IMR-90 (cell line): ENCODE data around the gene AGMO. TPM values are rescaled to one million over a fixed set of nuclear protein-coding genes. Genes with fewer than 3 reads are reported as not detected.

Source experiments
- ATAC-seq: fragments of 200-7000 bp; cut with Tn5 transposase; 2 replicates; pipeline ENCODE4 v1.9.1; 2020; ENCODE audit warnings: low read depth, mild to moderate bottlenecking, moderate library complexity
- BruUV-seq: library from RNA; stranded (reverse); fragments of 400-500 nt; replicated peaks from 2 replicates; lab custom pipeline; 2021; lab: Mats Ljungman, UMichigan
- CTCF ChIA-PET: fragments of 300-600 bp; formaldehyde crosslinking; extraction: SDS; loops from one replicate; lab custom pipeline; 2021; ENCODE audit warnings: antibody characterized with exemption; lab: Yijun Ruan, JAX
- POLR2A ChIA-PET: fragments of 300-600 bp; sonication (Branson Sonifier 250); formaldehyde crosslinking; loops from one replicate; lab custom pipeline; 2022; ENCODE audit warnings: antibody characterized with exemption; ENCODE audit not compliant: unreplicated experiment; lab: Charles Lee
- DNase-seq: peaks from one replicate; pipeline ENCODE4 v3.0.0; 2013
- H2AFZ ChIP-seq: replicated peaks from 2 replicates; pipeline ENCODE3; 2013; ENCODE audit warnings: low read length, mild to moderate bottlenecking; ENCODE audit not compliant: poor library complexity
- H2AK5ac ChIP-seq: 2 replicates; pipeline ENCODE4 v1.6.1; 2013; ENCODE audit warnings: low read depth, low read length, inconsistent platforms
- H2AK9ac ChIP-seq: replicated peaks from 2 replicates; pipeline ENCODE3; 2013; ENCODE audit warnings: mild to moderate bottlenecking, low read depth, low read length, moderate library complexity; ENCODE audit not compliant: poor library complexity
- H2BK120ac ChIP-seq: 2 replicates; pipeline ENCODE4 v1.6.1; 2013; ENCODE audit warnings: low read depth, low read length, inconsistent platforms
- H2BK15ac ChIP-seq: 3 replicates; pipeline ENCODE4 v1.6.1; 2013; ENCODE audit warnings: low read depth, low read length, inconsistent platforms
- H2BK20ac ChIP-seq: 2 replicates; pipeline ENCODE4 v1.6.1; 2013; ENCODE audit warnings: low read depth, mild to moderate bottlenecking, inconsistent platforms, low read length, moderate library complexity
- H2BK5ac ChIP-seq: 2 replicates; pipeline ENCODE4 v1.6.1; 2013; ENCODE audit warnings: mild to moderate bottlenecking, low read depth, low read length, inconsistent platforms; ENCODE audit not compliant: poor library complexity, severe bottlenecking
- H3K14ac ChIP-seq: replicated peaks from 2 replicates; pipeline ENCODE4 v1.6.1; 2013; ENCODE audit warnings: low read depth, low read length, inconsistent platforms
- H3K18ac ChIP-seq: 2 replicates; pipeline ENCODE4 v1.6.1; 2013; ENCODE audit warnings: low read depth, low read length, control low read depth
- H3K23ac ChIP-seq: 2 replicates; pipeline ENCODE4 v1.6.1; 2013; ENCODE audit warnings: low read depth, low read length, inconsistent platforms
- H3K27ac ChIP-seq: 2 replicates; pipeline ENCODE4 v1.5.1; 2013; ENCODE audit warnings: mild to moderate bottlenecking, control low read depth, low read length; ENCODE audit not compliant: insufficient read depth
- H3K27me3 ChIP-seq: 2 replicates; pipeline ENCODE4 v1.6.1; 2013; ENCODE audit warnings: low read length; ENCODE audit not compliant: control insufficient read depth, insufficient read depth
- H3K36me3 ChIP-seq: 2 replicates; pipeline ENCODE4 v1.6.1; 2013; ENCODE audit warnings: low read length, mixed read lengths; ENCODE audit not compliant: control insufficient read depth, insufficient read depth
- H3K4ac ChIP-seq: 2 replicates; pipeline ENCODE4 v1.6.1; 2013; ENCODE audit warnings: low read depth, low read length, inconsistent platforms
- H3K4me1 ChIP-seq: 2 replicates; pipeline ENCODE4 v1.6.1; 2013; ENCODE audit warnings: low read length, mixed read lengths; ENCODE audit not compliant: control insufficient read depth, insufficient read depth
- H3K4me2 ChIP-seq: 2 replicates; pipeline ENCODE4 v1.6.1; 2013; ENCODE audit warnings: low read depth, mild to moderate bottlenecking, control low read depth, low read length, moderate library complexity
- H3K4me3 ChIP-seq: 2 replicates; pipeline ENCODE4 v1.5.1; 2013; ENCODE audit warnings: low read depth, mild to moderate bottlenecking, control low read depth, low read length, moderate library complexity; ENCODE audit not compliant: insufficient read depth
- H3K56ac ChIP-seq: 2 replicates; pipeline ENCODE4 v1.6.1; 2013; ENCODE audit warnings: low read length, inconsistent platforms; ENCODE audit not compliant: insufficient read depth; ENCODE audit errors: extremely low read depth
- H3K79me1 ChIP-seq, 2 experiments: 2 replicates each; pipeline ENCODE4 v1.6.1; 2013; ENCODE audit warnings: low read length in 2 of 2, inconsistent platforms in 1 of 2, low read depth in 1 of 2
- H3K9ac ChIP-seq: 2 replicates; pipeline ENCODE4 v1.6.1; 2013; ENCODE audit warnings: low read depth, low read length, control low read depth
- H3K9me1 ChIP-seq: 2 replicates; pipeline ENCODE4 v1.6.1; 2013; ENCODE audit warnings: low read length, inconsistent platforms; ENCODE audit not compliant: insufficient read depth
- H3K9me3 ChIP-seq: 2 replicates; pipeline ENCODE4 v1.6.1; 2013; ENCODE audit warnings: low read length; ENCODE audit not compliant: control insufficient read depth, insufficient read depth
- H4K20me1 ChIP-seq: 2 replicates; pipeline ENCODE4 v1.6.1; 2013; ENCODE audit warnings: low read length, inconsistent platforms; ENCODE audit not compliant: insufficient read depth
- H4K5ac ChIP-seq: 2 replicates; pipeline ENCODE4 v1.6.1; 2013; ENCODE audit warnings: mild to moderate bottlenecking, low read depth, low read length, control low read depth
- H4K8ac ChIP-seq, 2 experiments: 2 replicates each; pipeline ENCODE4 v1.6.1; 2013; ENCODE audit warnings: low read depth in 2 of 2, low read length in 2 of 2, control low read depth in 1 of 2, inconsistent platforms in 1 of 2
- H4K91ac ChIP-seq: 2 replicates; pipeline ENCODE4 v1.6.1; 2013; ENCODE audit warnings: low read depth, low read length, inconsistent platforms; ENCODE audit not compliant: insufficient read depth
- NFE2L2 ChIP-seq: fragments of 150-350 bp; IDR thresholded peaks from 2 replicates; pipeline ENCODE4 v1.6.1; 2016; ENCODE audit warnings: low read depth, mild to moderate bottlenecking, low read length
- WGBS, 2 experiments: methylation state at CpG; one replicate each; pipeline versions ENCODE4 v1.1.5 to v1.1.7; 2013; ENCODE audit warnings: missing lambda C conversion rate in 2 of 2; ENCODE audit not compliant: insufficient read length in 1 of 2; ENCODE audit errors: extremely low coverage in 2 of 2; 5-methylcytosine and 5-hydroxymethylcytosine counted together
- dilution Hi-C: fragments of 300-500 bp; cut with HindIII; formaldehyde crosslinking; loops from one replicate; pipeline ENCODE4 v1.14.3; 2018; ENCODE audit warnings: low sequenced_read_pairs; ENCODE audit not compliant: unreplicated experiment
- in situ Hi-C: fragments of 300-500 bp; cut with MboI; formaldehyde crosslinking; loops from 3 replicates; pipeline ENCODE4 v1.14.3; 2019; ENCODE audit warnings: low sequenced_read_pairs, inconsistent platforms, mixed read lengths
- intact Hi-C: fragments of 100-400 bp; cut with micrococcal nuclease; formaldehyde crosslinking; loops from 2 replicates; pipeline ENCODE4 v1.10.0; 2022
- polyA plus RNA-seq, 3 experiments: library from polyadenylated mRNA; depleted of rRNA; stranded (reverse); fragments of >200 nt; gene quantifications; 2 replicates each; pipeline ENCODE4 v1.2.3, GENCODE V29; 2012; ENCODE audit warnings: low replicate concordance in 1 of 3
- total RNA-seq: library from RNA; depleted of rRNA; stranded (reverse); fragments of >200 nt; gene quantifications from 2 replicates; pipeline ENCODE4 v1.2.3, GENCODE V29; 2012

AGMO gene
- total and polyA plus RNA-seq, 2 of the 4 experiments (the other 2 are of a cell fraction): not detected

- H3K27me3 ChIP-seq: no peaks in the 10 kb centered on the region
- no peaks in the 10 kb centered on the region for H3K9me1 ChIP-seq
- no peak overlapping the region for H2AFZ ChIP-seq
- no peaks in the 10 kb centered on the region for H3K79me1 ChIP-seq
- no peak overlapping the region for H3K27ac ChIP-seq
- H3K4me1 ChIP-seq: no peaks in the 10 kb centered on the region
- dilution Hi-C loops (no loop called here), intact Hi-C loops (no loop called here), in situ Hi-C loops (no loop called here)
- no peak for DNase-seq
- WGBS, 2 experiments: no CpG with 5 or more reads among the region's 2 CpGs
- ChIA-PET POLR2A (no interaction called here), CTCF (no interaction called here)
- no peak overlapping the region for H4K91ac ChIP-seq
- no peak overlapping the region for H3K14ac ChIP-seq
- H3K36me3 ChIP-seq: no peaks in the 10 kb centered on the region
- TF ChIP-seq NFE2L2: no peak
- ATAC-seq: no peak
- no peak overlapping the region for H3K9ac ChIP-seq
- BruUV-seq: no TSS peak
- H2BK15ac ChIP-seq: no peak overlapping the region
- no peak overlapping the region for H3K23ac ChIP-seq
- no peak overlapping the region for H2BK120ac ChIP-seq
- no peak overlapping the region for H3K56ac ChIP-seq
- H3K4me3 ChIP-seq: no peak overlapping the region
- H4K8ac ChIP-seq: no peak overlapping the region
- H4K20me1 ChIP-seq: no peaks in the 10 kb centered on the region
- H3K4me2 ChIP-seq: no peak overlapping the region
- no peak overlapping the region for H2BK5ac ChIP-seq
- H3K9me3 ChIP-seq: no peaks in the 10 kb centered on the region
- no peak overlapping the region for H4K5ac ChIP-seq
- no peak overlapping the region for H2AK5ac ChIP-seq
- H3K4ac ChIP-seq: no peak overlapping the region
- no peak overlapping the region for H2BK20ac ChIP-seq
- no peak overlapping the region for H2AK9ac ChIP-seq
- no peak overlapping the region for H3K18ac ChIP-seq
These were observed 324.9 kb downstream of the AGMO start for GRCh38 chr7:15236952-15237351.
